CD4-positive, alpha-beta memory T cell (primary cell): ENCODE data around the gene DEAF1. TPM values are rescaled to one million over a fixed set of nuclear protein-coding genes. Genes with fewer than 3 reads are reported as not detected.
A peak's percentile ranks its signal among the peaks of the same experiment; 100 is the strongest.
"Not testable (repeated sequence)": the region's sequence is repeated elsewhere in the genome, so short reads cannot be mapped to it uniquely, and the experiment has no call there.

Experiments used
- CTCF ChIA-PET: fragments of 350-600 bp; sonication (Branson Sonifier 250); formaldehyde crosslinking; loops from one replicate; lab custom pipeline; 2021; ENCODE audit warnings: inconsistent platforms; ENCODE audit not compliant: partially characterized antibody; lab: Charles Lee
- POLR2A ChIA-PET: fragments of 350-600 bp; sonication (Branson Sonifier 250); formaldehyde crosslinking; loops from one replicate; lab custom pipeline; 2021; ENCODE audit not compliant: partially characterized antibody; lab: Charles Lee
- DNase-seq, 5 donors: peaks; one replicate each; pipeline versions ENCODE4 v3.0.0 to v3.0.0-alpha.2; 2020 to 2022; ENCODE audit warnings: mixed read lengths in 1 of 5
- H3K27ac ChIP-seq: one replicate; pipeline ENCODE4 v1.7.0; 2013; ENCODE audit warnings: low read depth, low read length
- H3K27me3 ChIP-seq: 2 replicates; pipeline ENCODE4 v1.7.0; 2013; ENCODE audit warnings: mild to moderate bottlenecking, low read length, moderate library complexity; ENCODE audit not compliant: insufficient read depth
- H3K36me3 ChIP-seq: 2 replicates; pipeline ENCODE4 v1.7.0; 2013; ENCODE audit warnings: mild to moderate bottlenecking, low read length, moderate library complexity; ENCODE audit not compliant: insufficient read depth
- H3K4me1 ChIP-seq: 2 replicates; pipeline ENCODE4 v1.7.0; 2013; ENCODE audit warnings: mild to moderate bottlenecking, low read length, moderate library complexity; ENCODE audit not compliant: insufficient read depth
- H3K4me3 ChIP-seq, 2 donors: one replicate each; pipeline ENCODE4 v1.7.0; 2013; ENCODE audit warnings: low read length in 2 of 2, mild to moderate bottlenecking in 1 of 2
- H3K9me3 ChIP-seq, 2 donors: one replicate each; pipeline ENCODE4 v1.7.0; 2013; ENCODE audit warnings: low read length in 2 of 2, control low read depth in 1 of 2; ENCODE audit not compliant: control insufficient read depth in 1 of 2
- H3K27ac Mint-ChIP-seq, 7 donors: one replicate each; pipeline ENCODE4 v1.8.0; 2020 to 2021; ENCODE audit warnings: mixed read lengths in 7 of 7, mild to moderate bottlenecking in 6 of 7, inconsistent platforms in 3 of 7, moderate library complexity in 3 of 7
- H3K27me3 Mint-ChIP-seq, 2 donors: one replicate each; pipeline ENCODE4 v1.8.0; 2020 to 2021; ENCODE audit warnings: mixed read lengths in 2 of 2
- H3K36me3 Mint-ChIP-seq, 2 donors: one replicate each; pipeline ENCODE4 v1.8.0; 2020 to 2021; ENCODE audit warnings: mixed read lengths in 2 of 2, inconsistent platforms in 1 of 2, mild to moderate bottlenecking in 1 of 2
- H3K4me1 Mint-ChIP-seq, 4 donors: one replicate each; pipeline ENCODE4 v1.8.0; 2020 to 2021; ENCODE audit warnings: mixed read lengths in 4 of 4, mild to moderate bottlenecking in 1 of 4
- H3K4me3 Mint-ChIP-seq, 8 donors: one replicate each; pipeline ENCODE4 v1.8.0; 2020 to 2021; ENCODE audit warnings: mixed read lengths in 8 of 8, mild to moderate bottlenecking in 7 of 8, moderate library complexity in 6 of 8, inconsistent platforms in 3 of 8
- H3K9me3 Mint-ChIP-seq, 8 donors: one replicate each; pipeline ENCODE4 v1.8.0; 2020 to 2021; ENCODE audit warnings: mixed read lengths in 8 of 8, mild to moderate bottlenecking in 5 of 8, inconsistent platforms in 3 of 8, moderate library complexity in 1 of 8
- intact Hi-C: fragments of 100-400 bp; cut with micrococcal nuclease; formaldehyde crosslinking; loops from one replicate; pipeline ENCODE4 v1.15.1; 2023
- polyA plus RNA-seq, 2 donors: library from polyadenylated mRNA; unstranded; fragments of 300-500 nt; fragmentation: Illumina TruSeq; gene quantifications; one replicate each; pipeline ENCODE4 v1.2.3, GENCODE V29; 2021
- total RNA-seq, 2 experiments: library from RNA; stranded (reverse); gene quantifications; one replicate each; pipeline ENCODE4 v1.2.3, GENCODE V29; 2021

Gene DEAF1
- total and polyA plus RNA-seq, 4 experiments from 2014 or later: 34.5 to 50.8 (median 42.8) TPM

DNA sequence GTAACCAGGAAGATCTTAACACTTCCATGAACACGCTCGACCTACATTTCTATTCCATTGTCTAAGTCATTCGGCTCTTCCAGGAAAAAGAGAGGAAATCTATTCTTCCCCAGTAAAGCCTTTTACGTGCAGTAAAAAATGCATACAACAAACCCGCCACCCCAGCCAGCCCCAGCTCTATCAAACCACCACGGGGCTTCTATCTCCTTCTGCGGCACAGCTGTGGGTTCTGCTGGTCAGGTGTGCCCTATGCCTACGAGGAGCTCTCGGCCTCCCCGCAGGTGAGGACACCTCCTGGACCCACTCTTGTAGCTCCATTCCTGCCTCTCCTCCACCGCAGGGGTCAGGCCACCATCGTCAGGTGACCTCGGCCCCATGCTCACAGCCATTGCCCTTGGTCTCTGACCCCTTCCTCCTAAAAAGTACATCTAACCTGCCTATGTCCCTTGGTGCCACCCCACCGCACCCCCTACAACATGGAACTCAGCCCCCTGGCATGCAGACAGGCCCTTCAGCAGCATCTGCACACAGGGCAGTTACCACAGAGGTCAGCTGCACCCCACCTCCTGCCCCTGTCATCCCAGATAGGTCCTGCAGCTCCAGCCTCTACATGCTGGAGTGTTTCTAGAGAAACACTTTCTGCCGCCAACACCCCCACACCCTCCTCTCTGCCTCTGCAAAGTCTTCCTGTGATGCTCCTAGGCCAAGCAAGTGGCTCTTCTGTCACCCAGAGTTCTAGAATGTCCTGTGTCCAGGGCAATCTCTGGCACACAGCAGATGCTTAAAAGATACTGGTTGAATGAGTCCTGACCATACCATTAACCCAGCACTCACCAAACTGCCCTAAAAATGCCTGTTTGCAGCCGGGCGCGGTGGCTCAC, 3.1 kb downstream of the DEAF1 start:
- DNase-seq: peak in 1 of 5 donors; percentile 21
- no peaks in the 10 kb centered on the region for H3K27me3 Mint-ChIP-seq

GRCh38 chr11:690738-691633, 4.0 kb downstream of the DEAF1 start:
- no peaks in the 10 kb centered on the region for H3K9me3 ChIP-seq
- peaks cover 41% of the 10 kb centered on the region for H3K4me1 ChIP-seq
- Mint-ChIP-seq H3K36me3 (peaks cover 22 to 32% of the 10 kb centered on the region in 2 donors), H3K27ac (peak overlapping the region in 6 of 7 donors; percentile 65 to 100 (median 84)), H3K27me3 (no peaks in the 10 kb centered on the region), H3K9me3 (no peaks in the 10 kb centered on the region), H3K4me1 (peaks cover 20 to 38% (median 33%) of the 10 kb centered on the region in 4 donors), H3K4me3 (peak overlapping the region in 4 of 8 donors; percentile 17 to 64 (median 54))
- H3K27ac ChIP-seq: no peak overlapping the region
- CTCF ChIA-PET: interaction anchor here (2.0 kb wide), 1 partner anchor 35 kb away, joined by 5 read pairs; no protein-coding TSS in a partner anchor
- intact Hi-C loops: no loop called here
- no peaks in the 10 kb centered on the region for H3K27me3 ChIP-seq
- peak in 3 of 5 donors; percentile 14 to 34 (median 27) for DNase-seq
- peaks cover 31% of the 10 kb centered on the region for H3K36me3 ChIP-seq
- no peak overlapping the region for H3K4me3 ChIP-seq
- POLR2A ChIA-PET: no interaction called here

More for the DNA sequence above, 3.1 kb downstream of the DEAF1 start:
- Histone ChIP-seq H3K9me3 (no peaks in the 10 kb centered on the region), H3K36me3 (peaks cover 24% of the 10 kb centered on the region), H3K27ac (no peak overlapping the region), H3K4me1 (peaks cover 49% of the 10 kb centered on the region), H3K27me3 (no peaks in the 10 kb centered on the region), H3K4me3 (no peak overlapping the region)
- Mint-ChIP-seq H3K4me3 (peak overlapping the region in 7 of 8 donors; percentile 10 to 68 (median 45)), H3K9me3 (no peaks in the 10 kb centered on the region), H3K4me1 (peaks cover 24 to 45% (median 37%) of the 10 kb centered on the region in 4 donors), H3K36me3 (peaks cover 14 to 27% of the 10 kb centered on the region in 2 donors), H3K27ac (peak overlapping the region; percentile 14 to 100 (median 98))
- CTCF ChIA-PET: interaction anchor here (2.0 kb wide), 1 partner anchor 34 kb away, joined by 5 read pairs; no protein-coding TSS in a partner anchor
- POLR2A ChIA-PET: no interaction called here
- intact Hi-C loops: no loop called here

DNA sequence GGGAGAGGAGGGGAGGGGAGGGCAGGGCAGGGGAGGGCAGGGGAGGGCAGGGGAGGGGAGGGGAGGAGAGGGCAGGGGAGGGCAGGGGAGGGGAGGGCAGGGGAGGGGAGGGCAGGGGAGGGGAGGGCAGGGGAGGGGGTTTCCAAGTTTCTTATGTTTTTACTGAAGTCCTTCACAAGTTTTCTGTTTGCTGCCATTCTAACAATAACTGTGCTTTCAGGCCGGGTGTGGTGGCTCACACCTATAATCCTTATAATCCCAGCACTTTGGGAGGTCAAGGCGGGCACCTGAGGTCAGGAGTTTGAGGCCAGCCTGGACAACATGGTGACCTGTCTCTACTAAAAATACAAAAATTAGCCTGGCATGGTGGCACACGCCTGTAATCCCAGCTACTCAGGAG, 4.8 kb downstream of the DEAF1 start:
- H3K27me3 Mint-ChIP-seq, H3K4me3 Mint-ChIP-seq, POLR2A ChIA-PET, H3K27me3 ChIP-seq, CTCF ChIA-PET, intact Hi-C loops, H3K4me3 ChIP-seq, H3K9me3 Mint-ChIP-seq, DNase-seq, H3K9me3 ChIP-seq, H3K27ac ChIP-seq: not testable (repeated sequence)
- Mint-ChIP-seq H3K27ac (peak overlapping the region in 5 of 7 donors; percentile 27 to 100 (median 85)), H3K36me3 (peaks cover 22 to 32% of the 10 kb centered on the region in 2 donors), H3K4me1 (peaks cover 20 to 38% (median 32%) of the 10 kb centered on the region in 4 donors)
- Histone ChIP-seq H3K4me1 (peaks cover 41% of the 10 kb centered on the region), H3K36me3 (peaks cover 31% of the 10 kb centered on the region)

DNA sequence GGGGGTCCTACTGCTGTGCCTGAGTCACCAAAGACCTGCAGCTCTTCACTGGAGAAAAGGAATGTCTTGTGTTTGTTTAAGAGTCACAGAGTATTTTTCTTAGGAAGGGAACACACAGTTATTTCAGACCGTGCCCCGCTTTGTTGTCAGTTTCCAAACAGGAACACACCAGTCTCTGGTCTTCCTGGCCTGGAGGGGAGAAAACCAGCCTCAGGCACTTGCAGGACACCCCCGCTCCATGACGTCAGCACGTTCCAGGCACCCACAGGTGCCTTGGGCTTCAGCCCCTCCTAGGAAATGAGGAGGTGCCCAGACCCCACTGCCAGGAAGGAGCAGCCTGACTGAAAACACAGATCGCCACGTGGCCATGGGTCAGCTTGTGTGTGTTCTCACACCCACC, 5.4 kb downstream of the DEAF1 start:
- H3K4me3 Mint-ChIP-seq: no peak overlapping the region
- H3K27ac ChIP-seq: no peak overlapping the region
- no peaks in the 10 kb centered on the region for H3K9me3 ChIP-seq
- H3K36me3 ChIP-seq: peaks cover 32% of the 10 kb centered on the region
- H3K27me3 ChIP-seq: no peaks in the 10 kb centered on the region
- peaks cover 41% of the 10 kb centered on the region for H3K4me1 ChIP-seq
- ChIA-PET POLR2A (no interaction called here), CTCF (interaction anchor here (1.0 kb wide), 1 partner anchor 37 kb away, joined by 6 read pairs; no protein-coding TSS in a partner anchor)
- no peaks in the 10 kb centered on the region for H3K27me3 Mint-ChIP-seq
- H3K9me3 Mint-ChIP-seq: no peaks in the 10 kb centered on the region
- H3K27ac Mint-ChIP-seq: peak overlapping the region in 5 of 7 donors; percentile 15 to 83 (median 31)
- DNase-seq: peak in 1 of 5 donors; percentile 2
- H3K36me3 Mint-ChIP-seq: peaks cover 23 to 34% of the 10 kb centered on the region in 2 donors
- intact Hi-C loops: no loop called here
- no peak overlapping the region for H3K4me3 ChIP-seq
- H3K4me1 Mint-ChIP-seq: peaks cover 20 to 38% (median 32%) of the 10 kb centered on the region in 4 donors

DNA sequence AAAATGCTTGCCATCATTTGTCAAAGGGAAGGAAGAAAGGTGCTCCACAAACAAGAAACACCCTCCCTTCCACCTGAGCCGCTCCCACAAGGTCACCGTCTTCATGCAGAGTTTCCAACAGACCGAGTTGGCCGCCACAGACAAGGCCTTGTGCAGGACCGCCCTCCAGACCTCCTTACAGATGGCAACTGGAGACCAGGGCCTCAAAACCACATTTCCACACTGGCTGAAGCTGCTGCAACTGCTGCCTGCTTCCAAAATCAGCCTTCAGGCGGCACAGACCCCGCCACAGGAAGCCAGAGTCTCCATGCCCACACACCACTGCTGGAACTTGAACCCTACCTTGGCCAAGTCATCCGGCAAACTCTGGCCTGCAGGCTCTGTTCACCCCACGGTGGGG, 6.3 kb downstream of the DEAF1 start:
- Mint-ChIP-seq H3K36me3 (peaks cover 33 to 42% of the 10 kb centered on the region in 2 donors), H3K4me3 (no peak overlapping the region), H3K27ac (no peak overlapping the region), H3K9me3 (peaks cover 0 to 2% (median 0%) of the 10 kb centered on the region in 8 donors), H3K27me3 (no peaks in the 10 kb centered on the region), H3K4me1 (peaks cover 18 to 34% (median 30%) of the 10 kb centered on the region in 4 donors)
- Histone ChIP-seq H3K27me3 (no peaks in the 10 kb centered on the region), H3K9me3 (no peaks in the 10 kb centered on the region), H3K4me3 (no peak overlapping the region), H3K4me1 (peaks cover 34% of the 10 kb centered on the region), H3K36me3 (peaks cover 39% of the 10 kb centered on the region), H3K27ac (no peak overlapping the region)
- intact Hi-C loops: no loop called here
- DNase-seq: peak in 1 of 5 donors; percentile 5
- ChIA-PET CTCF (no interaction called here), POLR2A (no interaction called here)

DNA sequence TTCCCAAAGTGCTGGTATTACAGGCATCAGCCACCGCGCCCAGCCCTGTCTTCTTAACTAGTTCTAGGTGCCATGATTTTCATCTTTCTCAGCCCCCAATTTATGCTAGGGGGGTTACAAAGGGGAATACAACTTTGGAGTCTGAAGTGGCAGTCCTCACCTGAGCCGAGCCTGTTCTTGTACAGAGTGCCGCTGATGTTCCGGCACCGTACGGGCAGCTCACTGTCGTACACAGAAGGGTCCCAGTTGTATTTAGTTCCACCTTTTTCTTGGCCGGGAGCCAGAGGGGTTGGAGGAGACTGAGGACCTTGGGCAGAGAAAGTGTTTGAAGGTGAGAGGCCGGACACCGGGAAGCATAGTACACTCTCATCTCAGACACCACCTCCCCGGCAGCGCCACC, 7.3 kb downstream of the DEAF1 start:
- no peak overlapping the region for H3K4me3 Mint-ChIP-seq
- H3K4me1 Mint-ChIP-seq: peaks cover 14 to 24% (median 20%) of the 10 kb centered on the region in 4 donors
- H3K4me1 ChIP-seq: peaks cover 25% of the 10 kb centered on the region
- no peaks in the 10 kb centered on the region for H3K9me3 ChIP-seq
- H3K27ac Mint-ChIP-seq: peak overlapping the region in 2 of 7 donors; percentile 36 to 37
- no peaks in the 10 kb centered on the region for H3K27me3 ChIP-seq
- H3K4me3 ChIP-seq: no peak overlapping the region
- H3K27ac ChIP-seq: no peak overlapping the region
- ChIA-PET CTCF (no interaction called here), POLR2A (no interaction called here)
- H3K36me3 ChIP-seq: peaks cover 41% of the 10 kb centered on the region
- peak in 1 of 5 donors; percentile 22 for DNase-seq
- H3K9me3 Mint-ChIP-seq: peaks cover 0 to 2% (median 0%) of the 10 kb centered on the region in 8 donors
- H3K27me3 Mint-ChIP-seq: no peaks in the 10 kb centered on the region
- intact Hi-C loops: no loop called here
- H3K36me3 Mint-ChIP-seq: peaks cover 41 to 46% of the 10 kb centered on the region in 2 donors
